Prostate gland (tissue), 2 donors: Measurements from ENCODE around the gene WDR53. TPM values are rescaled to one million over a fixed set of nuclear protein-coding genes. Genes with fewer than 3 reads are reported as not detected.
"Not testable (repeated sequence)": the region's sequence is repeated elsewhere in the genome, so short reads cannot be mapped to it uniquely, and the experiment has no call there.

Source experiments
- DNase-seq: peaks from one replicate; pipeline ENCODE4 v3.0.0-alpha.2; 2019; ENCODE audit warnings: low spot score
- H3K27ac ChIP-seq, 2 donors: fragments of 200-600 bp; sonication (generic); 2 replicates each; pipeline ENCODE4 v1.5.1; 2017 to 2019
- H3K27me3 ChIP-seq: fragments of 200-600 bp; sonication (generic); replicated peaks from 2 replicates; pipeline ENCODE4 v1.5.1; 2019; ENCODE audit not compliant: insufficient read depth
- H3K36me3 ChIP-seq, 2 donors: fragments of 200-600 bp; sonication (generic); 1 replicate in 1 of 2; 2 replicates in 1 of 2; pipeline versions ENCODE4 v1.5.1 to v1.8.1; 2017 to 2019
- H3K4me1 ChIP-seq: fragments of 200-600 bp; sonication (generic); replicated peaks from 2 replicates; pipeline ENCODE4 v1.5.1; 2019
- H3K4me3 ChIP-seq, 2 donors: fragments of 200-600 bp; sonication (generic); 2 replicates each; pipeline ENCODE4 v1.5.1; 2017 to 2019
- H3K9me3 ChIP-seq: fragments of 200-600 bp; sonication (generic); 2 replicates; pipeline ENCODE4 v1.5.1; 2017
- POLR2A ChIP-seq: fragments of 450-650 bp; IDR thresholded peaks from one replicate; pipeline ENCODE4 v1.6.1; 2016; ENCODE audit warnings: antibody characterized with exemption, mild to moderate bottlenecking
- POLR2AphosphoS5 ChIP-seq: sonication (generic); formaldehyde crosslinking; IDR thresholded peaks from one replicate; pipeline ENCODE4 v1.6.1; 2017; ENCODE audit warnings: antibody characterized with exemption
- WGBS: methylation state at CpG from one replicate; pipeline ENCODE4 v1.1.5; 2018; 5-methylcytosine and 5-hydroxymethylcytosine counted together
- intact Hi-C: fragments of 100-400 bp; cut with DNase I; formaldehyde crosslinking; loops from one replicate; pipeline ENCODE4 v1.14.2; 2022
- total RNA-seq, 2 donors: library from RNA; depleted of rRNA; stranded (reverse); fragments of >200 nt; gene quantifications; one replicate each; pipeline ENCODE4 v1.1.0, GENCODE V29; 2016
- TF ChIP-seq, protein P1 (sequence below), 4 experiments: fragments of 200-600 bp in 2 of 4; fragments of 450-650 bp in 2 of 4; sonication (generic) in 2 of 4; IDR thresholded peaks; 1 replicate in 3 of 4; 2 replicates in 1 of 4; pipeline ENCODE4 v1.5.1; 2016 to 2019; ENCODE audit warnings: antibody characterized with exemption in 4 of 4, mild to moderate bottlenecking in 2 of 4, moderate library complexity in 2 of 4

WDR53 gene
- total RNA-seq: 10 to 100 TPM in 1 of 2 donors, 1 to 10 TPM in 1; 8.4 to 17.3 TPM

- intact Hi-C loops: no loop called here
- Histone ChIP-seq H3K27ac (peak within 1 kb of the TSS; percentile 72 to 74), H3K4me1 (peaks cover 5% of the 10 kb centered on the region), H3K9me3 (no peaks in the 10 kb centered on the region), H3K36me3 (no peaks in the 10 kb centered on the region), H3K4me3 (peak within 1 kb of the TSS; percentile 66 to 69), H3K27me3 (no peaks in the 10 kb centered on the region)
- TF ChIP-seq POLR2A (peak; percentile 70), POLR2AphosphoS5 (peak; percentile 99)
- TF ChIP-seq, protein P1, sequence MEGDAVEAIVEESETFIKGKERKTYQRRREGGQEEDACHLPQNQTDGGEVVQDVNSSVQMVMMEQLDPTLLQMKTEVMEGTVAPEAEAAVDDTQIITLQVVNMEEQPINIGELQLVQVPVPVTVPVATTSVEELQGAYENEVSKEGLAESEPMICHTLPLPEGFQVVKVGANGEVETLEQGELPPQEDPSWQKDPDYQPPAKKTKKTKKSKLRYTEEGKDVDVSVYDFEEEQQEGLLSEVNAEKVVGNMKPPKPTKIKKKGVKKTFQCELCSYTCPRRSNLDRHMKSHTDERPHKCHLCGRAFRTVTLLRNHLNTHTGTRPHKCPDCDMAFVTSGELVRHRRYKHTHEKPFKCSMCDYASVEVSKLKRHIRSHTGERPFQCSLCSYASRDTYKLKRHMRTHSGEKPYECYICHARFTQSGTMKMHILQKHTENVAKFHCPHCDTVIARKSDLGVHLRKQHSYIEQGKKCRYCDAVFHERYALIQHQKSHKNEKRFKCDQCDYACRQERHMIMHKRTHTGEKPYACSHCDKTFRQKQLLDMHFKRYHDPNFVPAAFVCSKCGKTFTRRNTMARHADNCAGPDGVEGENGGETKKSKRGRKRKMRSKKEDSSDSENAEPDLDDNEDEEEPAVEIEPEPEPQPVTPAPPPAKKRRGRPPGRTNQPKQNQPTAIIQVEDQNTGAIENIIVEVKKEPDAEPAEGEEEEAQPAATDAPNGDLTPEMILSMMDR (IDR thresholded peaks at IDR 0.05): peak in 2 of 4 experiments; percentile 38 to 40
- under 1% methylated on average over 29 of the region's 87 CpGs for WGBS
- DNase-seq: peak; percentile 93
These were observed at the start of gene WDR53, which contains the start of gene FBXO45 for GRCh38 chr3:196568246-196569002. Gene WDR53, minus strand, starts transcription at chr3:196568554. Its CDS starts 7,079 bp downstream, at chr3:196561475. Gene FBXO45, plus strand, starts transcription at chr3:196568660. Its CDS starts 325 bp downstream, at chr3:196568985.

GRCh38 chr3:196617256-196617655, 48.9 kb upstream of the WDR53 start:
- Histone ChIP-seq H3K36me3 (no peaks in the 10 kb centered on the region), H3K27ac (no peak overlapping the region), H3K9me3 (no peaks in the 10 kb centered on the region), H3K4me3 (no peak overlapping the region), H3K27me3 (no peaks in the 10 kb centered on the region), H3K4me1 (no peaks in the 10 kb centered on the region)
- WGBS: 84% methylated on average over 5 of the region's 5 CpGs
- DNase-seq: no peak
- no peak for TF ChIP-seq POLR2AphosphoS5
- TF ChIP-seq, protein P1 (IDR thresholded peaks at IDR 0.05): no peak
- intact Hi-C loops: no loop called here

- WGBS: 94% methylated on average over 6 of the region's 6 CpGs
- H3K4me3 ChIP-seq, H3K36me3 ChIP-seq, DNase-seq, H3K27me3 ChIP-seq, intact Hi-C loops, H3K9me3 ChIP-seq, H3K4me1 ChIP-seq, H3K27ac ChIP-seq: not testable (repeated sequence)
These were observed 46.9 kb upstream of the WDR53 start for GRCh38 chr3:196615234-196615633.

DNA sequence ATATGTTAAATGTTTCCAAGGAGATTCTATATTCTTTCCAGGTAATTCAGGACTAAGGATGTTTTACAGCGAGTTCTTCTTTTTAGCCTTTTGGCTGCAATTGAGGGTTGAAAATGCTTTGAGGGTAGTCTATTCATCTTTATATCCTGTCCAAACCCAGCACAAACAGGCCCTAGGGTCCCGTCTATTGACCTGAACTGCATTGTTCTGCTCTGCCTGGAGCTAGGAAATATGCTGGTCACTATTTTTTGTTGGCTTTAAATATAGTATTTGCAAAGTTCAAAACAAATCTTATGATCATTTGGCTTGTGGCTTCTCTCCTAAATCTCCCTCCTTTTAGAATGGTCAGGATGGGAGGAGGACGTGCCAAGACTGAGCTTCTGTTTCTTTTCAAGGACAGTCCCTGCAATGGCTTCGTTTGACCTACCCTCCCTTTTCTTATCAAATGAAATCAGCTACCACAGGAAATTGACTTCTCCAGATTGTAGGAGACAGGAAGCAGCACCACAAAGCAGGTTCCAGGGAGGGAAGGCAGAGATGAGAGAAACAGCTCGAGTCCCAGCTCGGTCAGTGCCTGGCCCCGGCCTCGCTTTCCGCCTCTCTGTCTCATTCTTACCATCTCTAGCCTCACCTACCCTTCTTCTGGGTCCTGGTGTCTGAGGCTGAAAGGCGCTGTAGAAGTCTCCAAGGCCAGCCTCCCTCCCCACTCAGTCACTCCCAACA, 43.6 kb upstream of the WDR53 start:
- Histone ChIP-seq H3K4me1 (no peaks in the 10 kb centered on the region), H3K27me3 (no peaks in the 10 kb centered on the region), H3K36me3 (no peaks in the 10 kb centered on the region), H3K4me3 (no peak overlapping the region), H3K9me3 (no peaks in the 10 kb centered on the region), H3K27ac (no peak overlapping the region)
- intact Hi-C loops: no loop called here
- TF ChIP-seq POLR2A: no peak
- TF ChIP-seq, protein P1 (IDR thresholded peaks at IDR 0.05): no peak
- TF ChIP-seq POLR2AphosphoS5: no peak
- 72% methylated on average over 10 of the region's 10 CpGs for WGBS
- no peak for DNase-seq

GRCh38 chr3:196609805-196610515, 41.6 kb upstream of the WDR53 start:
- Histone ChIP-seq H3K4me1 (no peaks in the 10 kb centered on the region), H3K27ac (no peak overlapping the region), H3K9me3 (no peaks in the 10 kb centered on the region), H3K36me3 (no peaks in the 10 kb centered on the region), H3K27me3 (no peaks in the 10 kb centered on the region), H3K4me3 (no peak overlapping the region)
- WGBS: 90% methylated on average over 6 of the region's 6 CpGs
- intact Hi-C loops: loop anchor here (5.0 kb wide), 1 partner anchor 72 kb away; no protein-coding TSS in a partner anchor
- no peak for TF ChIP-seq POLR2AphosphoS5
- TF ChIP-seq, protein P1 (IDR thresholded peaks at IDR 0.05): no peak
- no peak for TF ChIP-seq POLR2A
- no peak for DNase-seq
